HG03135 (cell line): ENCODE results near the gene LMX1B.

Experiments
- ATAC-seq: cut with Tn5 transposase; IDR thresholded peaks from one replicate; pipeline ENCODE4 v1.9.1; 2021; ENCODE audit warnings: mild to moderate bottlenecking, moderate library complexity; ENCODE audit not compliant: unreplicated experiment

Gene LMX1B

GRCh38 chr9:126693428-126693944 lies 79.8 kb downstream of the LMX1B start:
- no peak for ATAC-seq

- no peak for ATAC-seq
Observed at GRCh38 chr9:126694206-126695081, 80.7 kb downstream of the LMX1B start.

- no peak for ATAC-seq
Observed at GRCh38 chr9:126695186-126695585, 81.5 kb downstream of the LMX1B start.

- no peak for ATAC-seq
Observed at GRCh38 chr9:126695701-126696400, 82.1 kb downstream of the LMX1B start.

- no peak for ATAC-seq
Observed at GRCh38 chr9:126696401-126697145, 82.8 kb downstream of the LMX1B start.

GRCh38 chr9:126697330-126697729 lies 83.6 kb downstream of the LMX1B start:
- no peak for ATAC-seq

- ATAC-seq, result no peak
Observed at GRCh38 chr9:126698251-126698650, 84.5 kb downstream of the LMX1B start.

GRCh38 chr9:126698756-126699155 lies 85.0 kb downstream of the LMX1B start:
- no peak for ATAC-seq

GRCh38 chr9:126699401-126699881 lies 85.7 kb downstream of the LMX1B start:
- ATAC-seq, result no peak

- ATAC-seq, result no peak
Observed at GRCh38 chr9:126700296-126700695, 86.6 kb downstream of the LMX1B start.

- ATAC-seq, result no peak
Observed at GRCh38 chr9:126700903-126701812, 87.4 kb downstream of the LMX1B start.

GRCh38 chr9:126701813-126702140 lies 88.0 kb downstream of the LMX1B start:
- ATAC-seq, result no peak

GRCh38 chr9:126702151-126703001 lies 88.6 kb downstream of the LMX1B start:
- no peak for ATAC-seq

- ATAC-seq, result no peak
Observed at GRCh38 chr9:126703002-126703865, 89.5 kb downstream of the LMX1B start.

GRCh38 chr9:126703866-126704156 lies 90.1 kb downstream of the LMX1B start:
- ATAC-seq, result no peak

GRCh38 chr9:126704157-126704891 lies 90.6 kb downstream of the LMX1B start:
- no peak for ATAC-seq

- ATAC-seq, result no peak
Observed at GRCh38 chr9:126704892-126705766, 91.4 kb downstream of the LMX1B start.
